Stimulated activated CD4-positive, alpha-beta T cell treated with anti-CD3 and anti-CD28 coated beads, TNF-alpha, amount 100 ng/mL, for 1 hour (primary cell): Measurements from ENCODE around the gene SLC35A2.
"Not testable (repeated sequence)": the region's sequence is repeated elsewhere in the genome, so short reads cannot be mapped to it uniquely, and the experiment has no call there.

ENCODE experiments used
- DNase-seq, 3 donors: peaks; one replicate each; pipeline ENCODE4 v3.0.0-alpha.2; 2020; ENCODE audit warnings: low read depth in 3 of 3, low spot score in 1 of 3

The SLC35A2 gene

GRCh38 chrX:48854121-48854804 lies 57.2 kb downstream of the SLC35A2 start:
- DNase-seq, result not testable (repeated sequence)

GRCh38 chrX:48853494-48853893 lies 58.0 kb downstream of the SLC35A2 start:
- not testable (repeated sequence) for DNase-seq
